Measurements from ENCODE around the gene RNASE8.

Gene RNASE8

DNA sequence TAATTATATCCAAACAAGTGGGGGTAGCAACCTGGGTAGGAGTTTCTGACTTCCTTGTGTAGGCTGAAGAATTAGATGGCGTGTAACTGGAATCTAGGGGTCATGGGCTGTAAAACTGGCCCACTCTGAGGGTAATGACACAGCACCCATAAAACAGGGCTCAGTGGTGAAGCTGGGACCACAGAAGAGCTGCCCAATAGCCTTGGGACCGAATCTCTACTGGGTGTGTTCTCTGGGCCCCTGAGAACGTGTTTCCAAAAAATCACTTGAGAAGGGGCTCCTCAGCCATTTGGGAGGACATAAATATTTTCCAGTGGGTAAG is 3.7 kb downstream of the RNASE8 start:
- H3K4me1 ChIP-seq, result no peaks in the 10 kb centered on the region
- no peaks in the 10 kb centered on the region for H3K9me3 ChIP-seq
- TF ChIP-seq, protein P1, sequence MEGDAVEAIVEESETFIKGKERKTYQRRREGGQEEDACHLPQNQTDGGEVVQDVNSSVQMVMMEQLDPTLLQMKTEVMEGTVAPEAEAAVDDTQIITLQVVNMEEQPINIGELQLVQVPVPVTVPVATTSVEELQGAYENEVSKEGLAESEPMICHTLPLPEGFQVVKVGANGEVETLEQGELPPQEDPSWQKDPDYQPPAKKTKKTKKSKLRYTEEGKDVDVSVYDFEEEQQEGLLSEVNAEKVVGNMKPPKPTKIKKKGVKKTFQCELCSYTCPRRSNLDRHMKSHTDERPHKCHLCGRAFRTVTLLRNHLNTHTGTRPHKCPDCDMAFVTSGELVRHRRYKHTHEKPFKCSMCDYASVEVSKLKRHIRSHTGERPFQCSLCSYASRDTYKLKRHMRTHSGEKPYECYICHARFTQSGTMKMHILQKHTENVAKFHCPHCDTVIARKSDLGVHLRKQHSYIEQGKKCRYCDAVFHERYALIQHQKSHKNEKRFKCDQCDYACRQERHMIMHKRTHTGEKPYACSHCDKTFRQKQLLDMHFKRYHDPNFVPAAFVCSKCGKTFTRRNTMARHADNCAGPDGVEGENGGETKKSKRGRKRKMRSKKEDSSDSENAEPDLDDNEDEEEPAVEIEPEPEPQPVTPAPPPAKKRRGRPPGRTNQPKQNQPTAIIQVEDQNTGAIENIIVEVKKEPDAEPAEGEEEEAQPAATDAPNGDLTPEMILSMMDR (IDR thresholded peaks at IDR 0.05; ENCODE audit: low read depth, low read length), result no peak
- H3K36me3 ChIP-seq, result no peaks in the 10 kb centered on the region
- DNase-seq, result no peak
- no peak overlapping the region for H3K4me3 ChIP-seq (ENCODE audit: low read depth, low read length)
- no peaks in the 10 kb centered on the region for H3K27me3 ChIP-seq

DNA sequence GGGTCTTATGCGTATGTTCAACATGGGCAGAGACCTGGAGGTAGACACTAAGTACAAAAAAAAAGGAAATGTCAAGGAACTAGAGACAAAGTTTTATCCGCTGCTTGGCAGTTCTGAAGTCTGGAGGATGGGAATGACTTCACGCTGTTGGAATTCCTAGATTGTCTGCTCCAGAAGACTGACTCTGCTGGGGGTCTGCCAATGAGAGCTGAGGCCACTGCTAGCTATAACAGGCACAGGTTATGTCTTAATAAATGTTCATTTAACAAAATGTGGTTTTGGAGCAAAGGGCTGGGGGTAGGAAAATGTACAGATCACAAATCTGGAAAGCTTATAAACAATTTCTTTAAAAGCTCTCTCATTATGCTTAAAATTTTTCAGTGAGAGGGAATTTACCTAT is 5.9 kb downstream of the RNASE8 start:
- Histone ChIP-seq H3K4me1 (no peaks in the 10 kb centered on the region), H3K4me3 (ENCODE audit: low read depth, low read length) (no peak overlapping the region), H3K36me3 (no peaks in the 10 kb centered on the region), H3K9me3 (no peaks in the 10 kb centered on the region), H3K27me3 (no peaks in the 10 kb centered on the region)
- TF ChIP-seq, protein P1 (IDR thresholded peaks at IDR 0.05; ENCODE audit: low read depth, low read length), result no peak
- DNase-seq, result no peak

DNA sequence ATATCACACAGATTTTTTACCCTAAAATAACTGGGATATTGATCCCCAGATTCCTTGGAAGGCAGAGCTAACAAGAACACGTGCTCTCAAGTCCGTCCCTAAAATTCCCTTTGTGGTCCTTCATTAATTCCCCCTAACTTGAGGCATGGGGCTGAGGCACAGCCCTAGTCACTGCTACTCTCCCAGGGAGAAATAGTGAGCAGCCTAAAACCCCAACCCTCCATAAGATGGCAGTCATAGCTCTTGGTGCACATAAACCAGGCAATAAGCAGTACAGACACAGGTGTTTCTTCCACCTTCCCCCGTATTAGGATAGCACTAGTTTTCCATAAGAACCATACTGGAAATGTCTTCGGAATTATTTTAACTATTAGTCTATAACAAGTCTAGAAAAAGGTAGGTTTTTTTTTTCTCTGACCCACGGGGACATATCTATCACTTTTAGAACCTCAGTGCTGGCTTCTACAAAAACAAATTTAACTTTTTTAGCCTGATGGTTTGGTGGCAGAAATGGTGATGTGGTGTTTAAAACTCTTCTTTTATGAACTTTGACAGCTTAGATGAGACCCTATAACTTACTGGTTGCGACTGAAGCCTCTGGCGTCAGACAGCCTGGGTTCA is 9.4 kb downstream of the RNASE8 start:
- no peaks in the 10 kb centered on the region for H3K9me3 ChIP-seq
- H3K36me3 ChIP-seq, result no peaks in the 10 kb centered on the region
- peaks cover 9% of the 10 kb centered on the region; the same call in 1 of the 2 replicates for H3K4me1 ChIP-seq
- H3K4me3 ChIP-seq (ENCODE audit: low read depth, low read length), result no peak overlapping the region
- TF ChIP-seq, protein P1 (IDR thresholded peaks at IDR 0.05; ENCODE audit: low read depth, low read length), result peak; percentile 55
- no peak for DNase-seq
- peaks cover 12% of the 10 kb centered on the region for H3K27me3 ChIP-seq

DNA sequence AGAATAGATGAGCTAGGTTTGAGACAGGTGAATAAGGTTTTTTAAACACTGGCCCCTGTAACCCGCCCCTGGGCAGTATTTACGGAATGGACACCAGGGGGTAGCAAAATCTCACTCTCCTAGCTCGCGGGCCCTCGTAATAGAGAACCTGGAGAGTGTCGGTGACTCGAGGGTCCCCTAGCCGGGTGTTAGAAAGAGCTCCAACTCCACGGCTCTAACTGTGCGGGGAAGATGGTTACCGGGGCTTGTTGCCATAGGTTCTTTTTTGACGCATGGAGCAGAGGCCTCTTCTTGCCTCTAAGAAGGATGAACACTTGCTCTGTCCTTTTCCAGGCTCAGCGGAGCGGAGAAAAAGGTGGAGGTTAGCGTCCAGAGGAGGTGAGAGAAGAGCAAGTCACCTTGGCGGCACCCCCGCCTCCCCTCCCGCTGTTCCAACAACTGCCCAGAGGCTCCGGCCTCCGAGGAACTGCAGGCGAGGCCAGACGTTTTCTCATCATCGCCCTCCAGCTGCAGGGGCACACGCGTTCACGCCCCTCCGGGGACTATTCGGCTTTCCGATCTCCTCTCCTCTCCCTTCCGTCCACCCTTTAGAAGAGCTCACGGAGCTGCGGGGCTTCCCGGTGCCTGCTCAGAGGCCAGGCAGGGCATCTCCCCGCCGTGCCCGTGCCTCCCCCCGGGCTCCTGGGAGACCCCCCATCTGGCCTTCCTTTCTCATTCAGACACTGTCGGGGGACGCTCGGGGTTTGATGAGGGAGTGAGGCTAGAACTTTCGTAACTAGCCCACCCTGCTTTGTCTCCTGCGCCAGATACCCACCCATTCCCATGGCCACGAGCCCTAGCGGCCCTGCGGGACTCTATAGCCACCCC is 11.1 kb downstream of the RNASE8 start:
- peaks cover 12% of the 10 kb centered on the region for H3K27me3 ChIP-seq
- TF ChIP-seq, protein P1 (IDR thresholded peaks at IDR 0.05; ENCODE audit: low read depth, low read length), result peak; percentile 79
- peak; percentile 74 for DNase-seq

DNA sequence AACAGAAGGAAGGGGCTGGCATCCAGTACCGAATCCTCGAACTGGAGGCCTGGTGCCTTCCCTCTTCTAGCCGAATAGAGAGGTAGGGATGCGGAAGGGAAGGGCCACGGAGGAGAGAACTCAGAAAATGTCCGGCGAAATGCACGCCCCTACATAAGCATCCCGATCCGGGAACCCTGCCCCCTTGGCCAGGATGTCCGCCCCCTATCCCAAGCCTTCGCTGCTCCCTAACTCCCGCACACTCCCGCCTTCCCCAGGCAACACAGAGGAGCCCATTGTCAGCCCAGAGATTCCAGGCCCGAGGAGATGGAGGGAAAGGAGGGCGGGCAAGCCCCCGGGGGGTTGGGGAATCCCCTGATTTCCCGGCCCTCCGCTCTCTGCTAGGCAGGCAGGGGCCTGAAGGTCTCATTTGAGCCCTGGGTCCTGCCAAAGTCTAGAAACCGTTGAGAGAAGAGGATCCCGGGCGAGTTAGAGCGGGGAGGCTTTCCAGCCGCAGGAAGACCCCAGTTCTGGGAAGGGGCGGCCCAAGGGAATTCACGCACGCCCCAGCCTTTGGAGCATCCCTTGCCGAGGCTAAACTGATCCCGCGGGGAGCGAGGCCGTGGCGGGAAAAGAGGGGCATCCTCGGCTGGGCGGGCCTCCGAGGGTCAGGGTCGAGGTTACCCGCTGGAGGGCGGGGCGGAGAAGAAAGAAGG is 11.9 kb downstream of the RNASE8 start:
- TF ChIP-seq, protein P1 (IDR thresholded peaks at IDR 0.05; ENCODE audit: low read depth, low read length), result no peak
- peaks cover 12% of the 10 kb centered on the region for H3K27me3 ChIP-seq
- H3K36me3 ChIP-seq, result no peaks in the 10 kb centered on the region; the same call in 1 of the 2 replicates
- peak; percentile 33 for DNase-seq
- H3K4me3 ChIP-seq (ENCODE audit: low read depth, low read length), result peak overlapping the region; percentile 84
- no peaks in the 10 kb centered on the region for H3K9me3 ChIP-seq
- peaks cover 12% of the 10 kb centered on the region; the same call in 1 of the 2 replicates for H3K4me1 ChIP-seq

More for the DNA sequence above, 11.1 kb downstream of the RNASE8 start:
- H3K9me3 ChIP-seq, result no peaks in the 10 kb centered on the region
- peaks cover 12% of the 10 kb centered on the region; the same call in 1 of the 2 replicates for H3K4me1 ChIP-seq
- H3K4me3 ChIP-seq (ENCODE audit: low read depth, low read length), result peak overlapping the region; percentile 84
- no peaks in the 10 kb centered on the region; the same call in 1 of the 2 replicates for H3K36me3 ChIP-seq
